PC-9 (cell line): ENCODE measurements around the gene TPH1.

Source experiments
- EZH2 ChIP-seq: fragments of 200-600 bp; sonication (generic); IDR thresholded peaks from 2 replicates; pipeline ENCODE4 v1.8.0; 2017; ENCODE audit warnings: antibody characterized with exemption, low read depth
- TF ChIP-seq, protein P1 (sequence below): fragments of 200-600 bp; sonication (generic); conservative IDR thresholded peaks from 2 replicates; pipeline ENCODE4 v1.6.1; 2017; ENCODE audit warnings: mixed run types, antibody characterized with exemption, mild to moderate bottlenecking, moderate library complexity

- TF ChIP-seq, protein P1, sequence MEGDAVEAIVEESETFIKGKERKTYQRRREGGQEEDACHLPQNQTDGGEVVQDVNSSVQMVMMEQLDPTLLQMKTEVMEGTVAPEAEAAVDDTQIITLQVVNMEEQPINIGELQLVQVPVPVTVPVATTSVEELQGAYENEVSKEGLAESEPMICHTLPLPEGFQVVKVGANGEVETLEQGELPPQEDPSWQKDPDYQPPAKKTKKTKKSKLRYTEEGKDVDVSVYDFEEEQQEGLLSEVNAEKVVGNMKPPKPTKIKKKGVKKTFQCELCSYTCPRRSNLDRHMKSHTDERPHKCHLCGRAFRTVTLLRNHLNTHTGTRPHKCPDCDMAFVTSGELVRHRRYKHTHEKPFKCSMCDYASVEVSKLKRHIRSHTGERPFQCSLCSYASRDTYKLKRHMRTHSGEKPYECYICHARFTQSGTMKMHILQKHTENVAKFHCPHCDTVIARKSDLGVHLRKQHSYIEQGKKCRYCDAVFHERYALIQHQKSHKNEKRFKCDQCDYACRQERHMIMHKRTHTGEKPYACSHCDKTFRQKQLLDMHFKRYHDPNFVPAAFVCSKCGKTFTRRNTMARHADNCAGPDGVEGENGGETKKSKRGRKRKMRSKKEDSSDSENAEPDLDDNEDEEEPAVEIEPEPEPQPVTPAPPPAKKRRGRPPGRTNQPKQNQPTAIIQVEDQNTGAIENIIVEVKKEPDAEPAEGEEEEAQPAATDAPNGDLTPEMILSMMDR = no peak
- no peak for TF ChIP-seq EZH2
These were observed 25.1 kb upstream of the TPH1 start for GRCh38 chr11:18071098-18071705.
